ENCODE data around the gene FOXD2.

FOXD2 gene

GRCh38 chr1:47481936-47482335, 44.1 kb downstream of the FOXD2 start:
- no peak for DNase-seq (ENCODE audit: low read depth)
- H3K4me3 ChIP-seq (ENCODE audit: control insufficient read depth, low read depth, low read length), result no peak overlapping the region
- TF ChIP-seq CTCF (IDR thresholded peaks at IDR 0.05; ENCODE audit: control insufficient read depth, insufficient read depth, low read depth, low read length, missing control alignments), result no peak

- no peak for DNase-seq (ENCODE audit: low read depth)
- H3K4me3 ChIP-seq (ENCODE audit: control insufficient read depth, low read depth, low read length), result no peak overlapping the region
- TF ChIP-seq CTCF (IDR thresholded peaks at IDR 0.05; ENCODE audit: control insufficient read depth, insufficient read depth, low read depth, low read length, missing control alignments), result no peak
Observed at GRCh38 chr1:47482786-47483185, 44.9 kb downstream of the FOXD2 start.

- TF ChIP-seq CTCF (IDR thresholded peaks at IDR 0.05; ENCODE audit: control insufficient read depth, insufficient read depth, low read depth, low read length, missing control alignments), result no peak
- H3K4me3 ChIP-seq (ENCODE audit: control insufficient read depth, low read depth, low read length), result no peak overlapping the region
- DNase-seq (ENCODE audit: low read depth), result no peak
Observed at GRCh38 chr1:47483651-47484050, 45.8 kb downstream of the FOXD2 start.

- H3K4me3 ChIP-seq (ENCODE audit: control insufficient read depth, low read depth, low read length), result no peak overlapping the region
- DNase-seq (ENCODE audit: low read depth), result no peak
- no peak for TF ChIP-seq CTCF (IDR thresholded peaks at IDR 0.05; ENCODE audit: control insufficient read depth, insufficient read depth, low read depth, low read length, missing control alignments)
Observed at GRCh38 chr1:47485817-47486216, 48.0 kb downstream of the FOXD2 start.

- no peak for DNase-seq (ENCODE audit: low read depth)
- no peak overlapping the region for H3K4me3 ChIP-seq (ENCODE audit: control insufficient read depth, low read depth, low read length)
- no peak for TF ChIP-seq CTCF (IDR thresholded peaks at IDR 0.05; ENCODE audit: control insufficient read depth, insufficient read depth, low read depth, low read length, missing control alignments)
Observed at GRCh38 chr1:47487332-47487731, 49.5 kb downstream of the FOXD2 start.

GRCh38 chr1:47487850-47488450, 50.1 kb downstream of the FOXD2 start:
- H3K4me3 ChIP-seq (ENCODE audit: control insufficient read depth, low read depth, low read length), result no peak overlapping the region
- no peak for TF ChIP-seq CTCF (IDR thresholded peaks at IDR 0.05; ENCODE audit: control insufficient read depth, insufficient read depth, low read depth, low read length, missing control alignments)
- no peak for DNase-seq (ENCODE audit: low read depth)
